ENCODE measurements around the gene MAPK12.

GRCh38 chr22:50257041-50257440 lies 4.4 kb downstream of the MAPK12 start:
- TF ChIP-seq CTCF (conservative IDR thresholded peaks at IDR 0.05; ENCODE audit: low read depth, low read length) (no peak), POLR2A (IDR thresholded peaks at IDR 0.05; ENCODE audit: low read depth, low read length) (no peak), MAFK (IDR thresholded peaks at IDR 0.05; ENCODE audit: low read depth, low read length) (no peak)
